ENCODE data around the gene KRTAP2-1.
"Not testable (repeated sequence)": the region's sequence is repeated elsewhere in the genome, so short reads cannot be mapped to it uniquely, and the experiment has no call there.

DNA sequence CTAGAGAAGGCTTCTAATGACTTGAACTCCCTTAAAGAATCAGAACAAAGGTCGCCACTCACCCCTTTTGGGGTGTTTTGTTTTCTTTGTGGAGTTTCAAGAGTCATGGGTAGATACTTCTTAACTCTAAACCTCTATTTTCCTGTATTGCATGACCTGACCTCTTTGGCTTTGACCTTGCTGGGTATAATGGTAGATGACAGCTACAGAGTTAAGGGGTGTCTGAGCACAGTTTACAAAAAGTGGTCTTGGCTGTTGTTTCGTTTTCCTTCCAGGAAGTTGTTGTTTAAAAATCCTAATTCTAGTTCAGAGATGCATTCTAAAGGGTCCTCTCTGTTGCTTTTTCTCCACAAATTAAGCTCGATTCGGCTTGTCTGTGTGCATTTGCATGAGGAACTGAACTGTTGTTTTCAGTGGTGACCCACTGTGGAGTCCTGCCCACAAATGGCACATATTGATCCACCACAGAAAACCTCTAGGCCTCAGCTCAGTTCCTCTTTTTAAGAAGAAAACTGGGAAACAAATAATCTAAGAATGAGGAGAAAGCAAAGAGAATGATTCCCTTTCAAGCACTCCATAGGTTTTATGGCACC is 41.7 kb upstream of the KRTAP2-1 start:
- TF ChIP-seq, protein P1, sequence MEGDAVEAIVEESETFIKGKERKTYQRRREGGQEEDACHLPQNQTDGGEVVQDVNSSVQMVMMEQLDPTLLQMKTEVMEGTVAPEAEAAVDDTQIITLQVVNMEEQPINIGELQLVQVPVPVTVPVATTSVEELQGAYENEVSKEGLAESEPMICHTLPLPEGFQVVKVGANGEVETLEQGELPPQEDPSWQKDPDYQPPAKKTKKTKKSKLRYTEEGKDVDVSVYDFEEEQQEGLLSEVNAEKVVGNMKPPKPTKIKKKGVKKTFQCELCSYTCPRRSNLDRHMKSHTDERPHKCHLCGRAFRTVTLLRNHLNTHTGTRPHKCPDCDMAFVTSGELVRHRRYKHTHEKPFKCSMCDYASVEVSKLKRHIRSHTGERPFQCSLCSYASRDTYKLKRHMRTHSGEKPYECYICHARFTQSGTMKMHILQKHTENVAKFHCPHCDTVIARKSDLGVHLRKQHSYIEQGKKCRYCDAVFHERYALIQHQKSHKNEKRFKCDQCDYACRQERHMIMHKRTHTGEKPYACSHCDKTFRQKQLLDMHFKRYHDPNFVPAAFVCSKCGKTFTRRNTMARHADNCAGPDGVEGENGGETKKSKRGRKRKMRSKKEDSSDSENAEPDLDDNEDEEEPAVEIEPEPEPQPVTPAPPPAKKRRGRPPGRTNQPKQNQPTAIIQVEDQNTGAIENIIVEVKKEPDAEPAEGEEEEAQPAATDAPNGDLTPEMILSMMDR (IDR thresholded peaks at IDR 0.05), result not testable (repeated sequence)
- TF ChIP-seq POLR2A (IDR thresholded peaks at IDR 0.05), result not testable (repeated sequence)
